Ureter (tissue), 1 donor: ENCODE measurements around the gene EN2. TPM values are rescaled to one million over a fixed set of nuclear protein-coding genes. Genes with fewer than 3 reads are reported as not detected.

Experiments
- DNase-seq: peaks from one replicate; pipeline ENCODE4 v3.0.0-alpha.2; 2020; ENCODE audit warnings: low spot score
- total RNA-seq: library from RNA; stranded (reverse); gene quantifications from one replicate; pipeline ENCODE4 v1.2.4, GENCODE V29; 2023
- donor health status: DM: yes; HTN: yes; CAD: no.

Gene EN2
- total RNA-seq, 1 donor from 2014 or later: not detected

GRCh38 chr7:155508376-155509358, 50.7 kb downstream of the EN2 start:
- DNase-seq: no peak

- no peak for DNase-seq
Observed at GRCh38 chr7:155509359-155509724, 51.4 kb downstream of the EN2 start.

GRCh38 chr7:155509725-155510551, 52.0 kb downstream of the EN2 start:
- no peak for DNase-seq

- DNase-seq: no peak
Observed at GRCh38 chr7:155510975-155511701, 53.2 kb downstream of the EN2 start.

GRCh38 chr7:155511702-155511996, 53.7 kb downstream of the EN2 start:
- no peak for DNase-seq

- DNase-seq: no peak
Observed at GRCh38 chr7:155512246-155512887, 54.4 kb downstream of the EN2 start.

GRCh38 chr7:155513543-155514285, 55.8 kb downstream of the EN2 start:
- DNase-seq: no peak

GRCh38 chr7:155514296-155514695, 56.4 kb downstream of the EN2 start:
- no peak for DNase-seq

Other genes with a start within 250 kb of the EN2 start
- gene INSIG1, start 160.3 kb upstream of the EN2 start, total RNA-seq: 41.6 TPM
- gene CNPY1, start 88.4 kb downstream of the EN2 start, total RNA-seq: not detected
- 70.8 TPM for gene RBM33, start 186.5 kb downstream of the EN2 start, total RNA-seq